Colonic mucosa (tissue), 4 donors: ENCODE results near the gene GPC6. TPM values are rescaled to one million over a fixed set of nuclear protein-coding genes. Genes with fewer than 3 reads are reported as not detected.
"Not testable (repeated sequence)": the region's sequence is repeated elsewhere in the genome, so short reads cannot be mapped to it uniquely, and the experiment has no call there.

ENCODE experiments used
- DNase-seq: peaks from one replicate; pipeline ENCODE4 v3.0.0-alpha.2; 2020
- H3K27ac ChIP-seq: fragments of 200-600 bp; one replicate; pipeline ENCODE4 v1.8.0; 2021
- H3K27me3 ChIP-seq: fragments of 200-600 bp; one replicate; pipeline ENCODE4 v1.8.0; 2021
- H3K36me3 ChIP-seq: fragments of 200-600 bp; one replicate; pipeline ENCODE4 v1.8.0; 2021
- H3K4me1 ChIP-seq: fragments of 200-600 bp; one replicate; pipeline ENCODE4 v1.8.0; 2021; ENCODE audit warnings: mild to moderate bottlenecking
- H3K4me3 ChIP-seq: fragments of 200-600 bp; one replicate; pipeline ENCODE4 v1.8.0; 2021
- H3K9ac ChIP-seq, 2 donors: one replicate each; pipeline ENCODE4 v1.7.0; 2013; ENCODE audit warnings: control low read depth in 2 of 2, low read depth in 2 of 2, low read length in 2 of 2
- H3K9me3 ChIP-seq: fragments of 200-600 bp; one replicate; pipeline ENCODE4 v1.8.0; 2021
- intact Hi-C: fragments of 100-400 bp; cut with DNase I; formaldehyde crosslinking; loops from one replicate; pipeline ENCODE4 v1.14.1; 2022
- total RNA-seq, 2 donors: library from RNA; stranded (reverse); fragmentation: NEBNext Ultra II Directional in 1 of 2; extraction: Animal tissue kit (Norgen Biotek cat#: 25700) in 1 of 2; gene quantifications; one replicate each; pipeline ENCODE4 v1.2.1, GENCODE V29; 2021
- TF ChIP-seq, protein P1 (sequence below): fragments of 200-600 bp; IDR thresholded peaks from one replicate; pipeline ENCODE4 v1.8.0; 2022; ENCODE audit warnings: antibody characterized with exemption, mild to moderate bottlenecking
- donor health status: healthy.
- donor health status: DM: no; HTN: no; CAD: no.
- donor health status: DM: no; HTN: no; CAD: no.

The GPC6 gene
- total RNA-seq, 2 donors from 2014 or later, result 2.3 to 4.0 TPM

DNA sequence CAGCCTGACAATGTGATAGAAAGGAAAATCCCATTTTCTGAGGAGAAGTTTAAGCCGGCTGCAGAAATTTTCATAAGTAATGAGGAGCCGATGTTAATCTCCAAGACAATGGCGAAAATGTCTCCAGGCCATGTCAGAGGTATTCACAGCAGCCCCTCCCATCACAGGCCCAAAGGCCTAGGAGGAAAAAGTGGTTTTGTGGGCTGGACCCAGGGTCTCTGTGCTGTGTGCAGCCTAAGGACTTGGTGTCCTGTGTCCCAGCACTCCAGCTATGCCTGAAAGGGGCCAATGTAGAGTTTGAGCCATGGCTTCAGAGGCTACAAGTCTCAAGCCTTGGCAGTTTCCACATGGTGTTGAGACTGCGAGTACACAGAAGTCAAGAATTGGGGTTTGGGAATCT, 32.9 kb upstream of the GPC6 start:
- Histone ChIP-seq H3K27ac (no peak overlapping the region), H3K9me3 (no peaks in the 10 kb centered on the region), H3K27me3 (no peaks in the 10 kb centered on the region), H3K4me3 (no peak overlapping the region), H3K9ac (no peak overlapping the region), H3K4me1 (no peaks in the 10 kb centered on the region), H3K36me3 (no peaks in the 10 kb centered on the region)
- TF ChIP-seq, protein P1, sequence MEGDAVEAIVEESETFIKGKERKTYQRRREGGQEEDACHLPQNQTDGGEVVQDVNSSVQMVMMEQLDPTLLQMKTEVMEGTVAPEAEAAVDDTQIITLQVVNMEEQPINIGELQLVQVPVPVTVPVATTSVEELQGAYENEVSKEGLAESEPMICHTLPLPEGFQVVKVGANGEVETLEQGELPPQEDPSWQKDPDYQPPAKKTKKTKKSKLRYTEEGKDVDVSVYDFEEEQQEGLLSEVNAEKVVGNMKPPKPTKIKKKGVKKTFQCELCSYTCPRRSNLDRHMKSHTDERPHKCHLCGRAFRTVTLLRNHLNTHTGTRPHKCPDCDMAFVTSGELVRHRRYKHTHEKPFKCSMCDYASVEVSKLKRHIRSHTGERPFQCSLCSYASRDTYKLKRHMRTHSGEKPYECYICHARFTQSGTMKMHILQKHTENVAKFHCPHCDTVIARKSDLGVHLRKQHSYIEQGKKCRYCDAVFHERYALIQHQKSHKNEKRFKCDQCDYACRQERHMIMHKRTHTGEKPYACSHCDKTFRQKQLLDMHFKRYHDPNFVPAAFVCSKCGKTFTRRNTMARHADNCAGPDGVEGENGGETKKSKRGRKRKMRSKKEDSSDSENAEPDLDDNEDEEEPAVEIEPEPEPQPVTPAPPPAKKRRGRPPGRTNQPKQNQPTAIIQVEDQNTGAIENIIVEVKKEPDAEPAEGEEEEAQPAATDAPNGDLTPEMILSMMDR, result no peak
- no peak for DNase-seq
- intact Hi-C loops, result no loop called here

- DNase-seq, result no peak
- intact Hi-C loops, result no loop called here
Measured at GRCh38 chr13:93199856-93200255, 26.8 kb upstream of the GPC6 start.

GRCh38 chr13:93200626-93201025, 26.0 kb upstream of the GPC6 start:
- Histone ChIP-seq H3K4me1 (no peaks in the 10 kb centered on the region), H3K9ac (no peak overlapping the region), H3K4me3 (no peak overlapping the region), H3K36me3 (no peaks in the 10 kb centered on the region), H3K27ac (no peak overlapping the region), H3K27me3 (no peaks in the 10 kb centered on the region), H3K9me3 (no peaks in the 10 kb centered on the region)
- intact Hi-C loops, result no loop called here
- TF ChIP-seq, protein P1, result no peak
- no peak for DNase-seq

More at GRCh38 chr13:93199856-93200255, 26.8 kb upstream of the GPC6 start:
- H3K4me3 ChIP-seq, result no peak overlapping the region
- TF ChIP-seq, protein P1, result no peak
- no peaks in the 10 kb centered on the region for H3K27me3 ChIP-seq
- no peaks in the 10 kb centered on the region for H3K4me1 ChIP-seq
- no peaks in the 10 kb centered on the region for H3K9me3 ChIP-seq
- no peaks in the 10 kb centered on the region for H3K36me3 ChIP-seq
- H3K9ac ChIP-seq, result no peak overlapping the region
- no peak overlapping the region for H3K27ac ChIP-seq

DNA sequence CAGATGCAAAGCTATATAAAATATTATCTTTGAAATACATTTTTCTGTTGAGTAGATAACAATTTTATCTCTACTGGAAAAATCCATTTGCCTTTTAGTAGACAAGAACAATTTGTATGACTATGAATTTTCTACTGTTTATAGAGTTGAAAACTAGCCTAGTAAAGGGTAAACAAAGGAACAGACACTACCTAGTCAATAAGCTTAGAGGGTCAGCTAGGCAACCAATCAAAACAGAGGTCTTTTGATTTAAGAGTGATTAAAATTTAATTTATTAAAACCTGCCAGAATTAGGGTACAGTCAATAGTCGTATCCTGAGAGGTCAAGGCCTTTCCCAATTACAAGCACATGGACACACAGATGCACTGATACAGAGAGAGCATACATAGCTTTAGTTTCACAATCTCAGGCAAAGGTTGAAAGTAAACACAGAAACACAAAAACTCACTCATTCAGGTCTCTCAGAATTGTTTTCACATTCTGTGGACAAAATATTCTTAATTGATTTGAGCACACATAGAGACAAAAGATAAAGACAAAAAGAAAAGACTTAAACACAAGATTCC, 24.5 kb upstream of the GPC6 start:
- intact Hi-C loops, result no loop called here
- TF ChIP-seq, protein P1, result no peak
- H3K27ac ChIP-seq, result no peak overlapping the region

GRCh38 chr13:93206778-93207392, 19.7 kb upstream of the GPC6 start:
- H3K4me3 ChIP-seq, H3K4me1 ChIP-seq, intact Hi-C loops, H3K9me3 ChIP-seq, H3K36me3 ChIP-seq, DNase-seq, H3K27me3 ChIP-seq, H3K27ac ChIP-seq, H3K9ac ChIP-seq: not testable (repeated sequence)

More for the DNA sequence above, 24.5 kb upstream of the GPC6 start:
- no peak overlapping the region for H3K4me3 ChIP-seq
- no peaks in the 10 kb centered on the region for H3K4me1 ChIP-seq
- no peaks in the 10 kb centered on the region for H3K36me3 ChIP-seq
- no peaks in the 10 kb centered on the region for H3K27me3 ChIP-seq
- no peaks in the 10 kb centered on the region for H3K9me3 ChIP-seq
- no peak overlapping the region for H3K9ac ChIP-seq
- DNase-seq, result no peak

- no peak for DNase-seq
- no peaks in the 10 kb centered on the region for H3K36me3 ChIP-seq
- no peaks in the 10 kb centered on the region for H3K9me3 ChIP-seq
- no peak overlapping the region for H3K9ac ChIP-seq
- H3K4me3 ChIP-seq, result no peak overlapping the region
- no peaks in the 10 kb centered on the region for H3K4me1 ChIP-seq
- intact Hi-C loops, result no loop called here
- H3K27me3 ChIP-seq, result no peaks in the 10 kb centered on the region
- TF ChIP-seq, protein P1, result no peak
- H3K27ac ChIP-seq, result no peak overlapping the region
Measured at GRCh38 chr13:93216122-93216521, 10.5 kb upstream of the GPC6 start.
